Panc1 (cell line): Measurements from ENCODE around the gene MSANTD7. TPM values are rescaled to one million over a fixed set of nuclear protein-coding genes. Genes with fewer than 3 reads are reported as not detected.

Experiments used
- ATAC-seq: fragments of 200-7000 bp; cut with Tn5 transposase; 2 replicates; pipeline ENCODE4 v1.9.1; 2020; ENCODE audit warnings: mild to moderate bottlenecking, moderate library complexity
- BruUV-seq: library from RNA; stranded (reverse); fragments of 400-500 nt; replicated peaks from 2 replicates; lab custom pipeline; 2021; lab: Mats Ljungman, UMichigan
- CTCF ChIA-PET: fragments of 300-600 bp; sonication (Branson Sonifier 250); formaldehyde crosslinking; loops from one replicate; lab custom pipeline; 2022; ENCODE audit warnings: antibody characterized with exemption; lab: Charles Lee
- POLR2A ChIA-PET: fragments of 300-600 bp; sonication (Branson Sonifier 250); formaldehyde crosslinking; loops from one replicate; lab custom pipeline; 2022; ENCODE audit warnings: antibody characterized with exemption; lab: Charles Lee
- DNase-seq: peaks from one replicate; pipeline ENCODE4 v3.0.0-alpha.2; 2010; ENCODE audit warnings: low read depth, low spot score
- H3K27ac ChIP-seq: 2 replicates; pipeline ENCODE4 v1.5.1; 2011; ENCODE audit warnings: mild to moderate bottlenecking, low read length, inconsistent platforms
- H3K27me3 ChIP-seq: fragments of 200-500 bp; sonication (Bioruptor generic); 2 replicates; pipeline ENCODE4 v1.6.0; 2014; ENCODE audit warnings: low read length, inconsistent platforms; ENCODE audit not compliant: control insufficient read depth, insufficient read depth
- H3K36me3 ChIP-seq: fragments of 200-500 bp; sonication (Bioruptor generic); 2 replicates; pipeline ENCODE4 v1.5.1; 2014; ENCODE audit warnings: inconsistent platforms, mild to moderate bottlenecking, low read length, moderate library complexity; ENCODE audit not compliant: control insufficient read depth, insufficient read depth
- H3K4me1 ChIP-seq: 2 replicates; pipeline ENCODE4 v1.5.1; 2011; ENCODE audit warnings: inconsistent platforms, mild to moderate bottlenecking, low read length, moderate library complexity; ENCODE audit not compliant: control insufficient read depth, insufficient read depth
- H3K4me3 ChIP-seq, 2 experiments: 2 replicates each; pipeline ENCODE4 v1.5.1; 2011 to 2012; ENCODE audit warnings: low read depth in 2 of 2, low read length in 2 of 2, mild to moderate bottlenecking in 2 of 2, inconsistent platforms in 1 of 2, moderate library complexity in 1 of 2
- H3K9me3 ChIP-seq: fragments of 200-500 bp; sonication (Bioruptor generic); 2 replicates; pipeline ENCODE4 v1.5.1; 2014; ENCODE audit warnings: low read depth, mild to moderate bottlenecking, inconsistent platforms, low read length, moderate library complexity; ENCODE audit not compliant: control insufficient read depth, insufficient read depth
- CTCF ChIP-seq: fragments of 450-650 bp; IDR thresholded peaks from 2 replicates; pipeline ENCODE4 v1.5.1; 2017; ENCODE audit warnings: mild to moderate bottlenecking
- POLR2AphosphoS5 ChIP-seq: IDR thresholded peaks from 2 replicates; pipeline ENCODE4 v1.6.1; 2012; ENCODE audit warnings: mild to moderate bottlenecking, low read depth, low read length, moderate library complexity
- REST ChIP-seq, 2 experiments: IDR thresholded peaks; 2 replicates each; pipeline ENCODE4 v1.6.1; 2011 to 2012; ENCODE audit warnings: low read depth in 2 of 2, control low read depth in 1 of 2, low read length in 1 of 2, mild to moderate bottlenecking in 1 of 2, moderate library complexity in 1 of 2; ENCODE audit not compliant: insufficient read depth in 1 of 2
- SIN3A ChIP-seq: IDR thresholded peaks from 2 replicates; pipeline ENCODE4 v1.6.1; 2012; ENCODE audit warnings: low read depth, mild to moderate bottlenecking, low read length, moderate library complexity, borderline replicate concordance; ENCODE audit not compliant: insufficient read depth
- TCF7L2 ChIP-seq: IDR thresholded peaks from 2 replicates; pipeline ENCODE4 v1.6.1; 2011; ENCODE audit warnings: mild to moderate bottlenecking, low read depth, low read length, inconsistent platforms
- in situ Hi-C: cut with HindIII; loops from 2 replicates; pipeline ENCODE4 v1.10.0; 2016; ENCODE audit warnings: low sequenced_read_pairs, low pct_unique_long_range_greater_than_20kb
- intact Hi-C: fragments of 100-400 bp; cut with micrococcal nuclease; formaldehyde crosslinking; loops from one replicate; pipeline ENCODE4 v1.10.0; 2022; ENCODE audit not compliant: unreplicated experiment
- total RNA-seq: library from RNA; stranded (reverse); gene quantifications from one replicate; pipeline ENCODE4 v1.2.1, GENCODE V29; 2021; ENCODE audit not compliant: unreplicated experiment

The MSANTD7 gene
- total RNA-seq, 1 experiment from 2014 or later = 10.4 TPM

DNA sequence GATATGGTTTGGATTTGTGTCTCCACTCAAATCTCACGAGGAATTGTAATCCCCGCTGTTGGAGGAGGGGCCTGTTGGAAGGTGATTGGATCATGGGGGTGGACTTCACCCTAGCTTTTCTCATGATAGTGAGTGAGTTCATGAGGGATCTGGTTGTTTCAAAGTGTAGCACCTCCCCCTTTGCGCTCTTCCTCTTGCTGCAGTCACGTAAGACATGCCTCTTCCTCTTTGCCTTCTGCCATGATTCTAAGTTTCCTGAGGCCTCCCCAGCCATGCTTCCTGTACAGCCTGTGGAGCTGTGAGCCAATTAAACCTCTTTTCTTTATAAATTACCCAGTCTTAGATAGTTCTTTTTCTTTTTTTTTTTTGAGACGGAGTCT lies 17.3 kb upstream of the MSANTD7 start:
- Histone ChIP-seq H3K36me3 (no peaks in the 10 kb centered on the region), H3K9me3 (no peaks in the 10 kb centered on the region), H3K27me3 (no peaks in the 10 kb centered on the region), H3K4me1 (no peaks in the 10 kb centered on the region), H3K4me3 (no peak overlapping the region), H3K27ac (no peak overlapping the region)
- POLR2A ChIA-PET = no interaction called here
- ATAC-seq (no peak), DNase-seq (no peak)
- intact Hi-C loops (no loop called here), in situ Hi-C loops (no loop called here)
- no peak for TF ChIP-seq TCF7L2
- TF ChIP-seq REST (IDR thresholded peaks at IDR 0.05; ENCODE audit: insufficient read depth in 1 of 2, low read depth in 2 of 2, low read length in 1 of 2) = no peak
- TF ChIP-seq POLR2AphosphoS5 = no peak
- TF ChIP-seq SIN3A = no peak
- TF ChIP-seq CTCF = no peak
- CTCF ChIA-PET = no interaction called here
- BruUV-seq = no TSS peak

- Histone ChIP-seq H3K9me3 (no peaks in the 10 kb centered on the region), H3K4me1 (no peaks in the 10 kb centered on the region), H3K27me3 (no peaks in the 10 kb centered on the region), H3K27ac (no peak overlapping the region), H3K4me3 (no peak overlapping the region), H3K36me3 (no peaks in the 10 kb centered on the region)
- ATAC-seq (no peak), DNase-seq (no peak)
- CTCF ChIA-PET = no interaction called here
- POLR2A ChIA-PET = no interaction called here
- intact Hi-C loops = no loop called here
- in situ Hi-C loops = no loop called here
- TF ChIP-seq CTCF (no peak), TCF7L2 (no peak), SIN3A (no peak), REST (IDR thresholded peaks at IDR 0.05; ENCODE audit: insufficient read depth in 1 of 2, low read depth in 2 of 2, low read length in 1 of 2) (no peak), POLR2AphosphoS5 (no peak)
- no TSS peak for BruUV-seq
Measured at GRCh38 chr10:14821635-14822375, 16.3 kb upstream of the MSANTD7 start.
